HG02759 (cell line): Measurements from ENCODE around the gene TCL1B.

Experiments
- ATAC-seq: cut with Tn5 transposase; IDR thresholded peaks from one replicate; pipeline ENCODE4 v1.9.1; 2021; ENCODE audit warnings: mild to moderate bottlenecking, moderate library complexity; ENCODE audit not compliant: unreplicated experiment

The TCL1B gene

DNA sequence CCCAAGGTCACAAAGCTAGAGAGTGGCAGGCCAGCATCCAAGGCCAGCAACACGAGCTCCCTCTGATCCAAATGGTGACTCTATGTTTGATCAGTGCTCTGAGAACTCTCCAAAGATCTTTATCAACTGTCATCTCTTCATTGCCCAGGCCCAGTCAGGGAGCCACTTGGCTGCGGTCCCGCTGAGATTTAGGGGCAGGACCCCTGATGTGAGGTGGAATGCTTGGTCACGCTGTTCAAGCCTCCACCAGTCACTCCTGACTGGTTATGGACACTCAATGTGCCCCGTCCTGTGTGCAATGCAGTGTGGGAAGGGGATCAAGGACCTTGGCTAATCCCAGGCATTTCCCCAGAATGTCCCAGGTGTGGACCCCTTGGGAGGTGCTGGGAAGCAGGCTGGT, 19.8 kb upstream of the TCL1B start:
- no peak for ATAC-seq

DNA sequence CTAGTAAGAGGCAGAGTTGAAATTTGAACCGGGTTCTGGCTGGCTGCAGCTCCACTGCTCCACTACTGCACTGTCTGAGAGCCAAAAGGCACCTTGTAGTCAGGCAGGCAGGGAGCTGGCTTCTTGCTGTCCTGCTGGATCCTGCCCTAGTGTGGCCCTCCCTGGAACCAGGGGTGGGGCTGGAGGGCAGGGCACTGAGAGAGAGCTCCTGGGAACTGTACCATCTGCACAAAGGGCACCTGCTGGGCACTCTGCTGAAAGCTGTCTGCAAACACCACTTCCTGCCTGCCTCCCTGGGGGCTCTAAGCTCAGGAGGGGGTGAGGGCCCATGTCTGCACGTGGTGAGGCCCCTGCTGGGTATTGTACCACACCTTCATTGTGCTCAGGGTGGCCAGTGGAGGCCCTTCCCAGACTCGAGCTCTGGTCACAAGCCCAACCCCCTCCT, 19.0 kb upstream of the TCL1B start:
- peak; percentile 33 for ATAC-seq

DNA sequence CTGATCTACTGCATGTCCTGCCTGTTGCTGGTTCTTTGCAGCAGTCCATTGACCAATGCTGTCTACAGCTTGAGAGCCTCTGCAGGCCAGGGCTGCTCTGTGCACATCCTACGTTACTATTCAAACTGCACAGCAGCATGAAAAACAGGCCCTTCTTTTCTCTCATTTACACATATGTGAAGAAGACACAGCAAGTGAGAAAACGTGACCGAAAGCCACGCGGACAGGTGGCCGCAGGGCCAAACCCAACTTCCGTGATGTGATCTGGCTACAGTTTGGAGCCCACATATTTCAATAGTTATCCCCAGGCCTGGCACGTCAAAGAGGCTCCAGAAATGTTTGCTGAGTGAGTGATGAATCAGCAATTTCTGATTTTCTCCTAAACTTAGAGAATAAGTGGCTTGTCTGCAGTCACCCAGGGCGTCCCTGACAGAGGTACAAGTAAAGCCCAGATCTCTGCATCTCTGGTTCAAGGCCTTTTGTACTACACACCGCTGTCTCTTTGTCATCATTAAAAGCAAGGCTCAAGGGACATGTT, 17.9 kb upstream of the TCL1B start:
- ATAC-seq: peak; percentile 32

DNA sequence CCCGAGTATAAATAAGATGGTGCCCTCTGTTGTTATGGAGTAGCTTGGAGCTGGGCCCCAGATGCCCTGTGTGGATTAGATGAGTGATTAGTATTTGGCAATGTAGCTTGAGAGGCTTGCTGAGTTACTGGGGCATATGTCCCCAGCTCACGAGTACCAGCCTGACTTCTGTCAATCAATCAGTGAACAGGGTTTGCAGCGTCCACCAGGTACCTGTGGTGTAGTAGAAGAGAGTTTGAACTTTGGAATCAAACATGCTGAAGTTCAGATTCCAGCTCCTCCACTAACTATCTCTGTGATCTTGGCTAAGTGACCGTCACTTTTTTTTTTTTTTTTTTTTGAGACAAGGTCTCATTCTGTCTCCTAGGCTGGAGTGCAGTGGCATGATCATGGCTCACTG, 11.6 kb upstream of the TCL1B start:
- no peak for ATAC-seq

DNA sequence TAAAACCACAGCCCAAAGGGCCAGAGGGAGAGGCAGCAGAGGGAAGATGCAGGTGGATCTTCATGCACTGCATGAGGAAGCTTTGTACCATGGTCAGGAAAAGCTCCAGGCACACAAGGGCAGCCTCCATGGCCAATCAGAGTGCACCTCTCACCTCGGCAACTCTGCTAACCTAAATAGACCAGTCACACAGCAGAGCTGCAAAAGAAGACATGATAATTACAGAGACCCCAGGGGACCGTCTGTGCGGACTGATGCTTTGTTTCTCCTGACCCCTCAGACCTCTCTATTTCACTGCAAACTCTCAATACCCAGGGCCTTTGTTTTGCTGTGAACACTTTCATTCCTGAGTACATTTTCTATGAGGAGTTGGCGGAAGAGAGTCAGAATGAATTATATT, 10.7 kb upstream of the TCL1B start:
- ATAC-seq: no peak

DNA sequence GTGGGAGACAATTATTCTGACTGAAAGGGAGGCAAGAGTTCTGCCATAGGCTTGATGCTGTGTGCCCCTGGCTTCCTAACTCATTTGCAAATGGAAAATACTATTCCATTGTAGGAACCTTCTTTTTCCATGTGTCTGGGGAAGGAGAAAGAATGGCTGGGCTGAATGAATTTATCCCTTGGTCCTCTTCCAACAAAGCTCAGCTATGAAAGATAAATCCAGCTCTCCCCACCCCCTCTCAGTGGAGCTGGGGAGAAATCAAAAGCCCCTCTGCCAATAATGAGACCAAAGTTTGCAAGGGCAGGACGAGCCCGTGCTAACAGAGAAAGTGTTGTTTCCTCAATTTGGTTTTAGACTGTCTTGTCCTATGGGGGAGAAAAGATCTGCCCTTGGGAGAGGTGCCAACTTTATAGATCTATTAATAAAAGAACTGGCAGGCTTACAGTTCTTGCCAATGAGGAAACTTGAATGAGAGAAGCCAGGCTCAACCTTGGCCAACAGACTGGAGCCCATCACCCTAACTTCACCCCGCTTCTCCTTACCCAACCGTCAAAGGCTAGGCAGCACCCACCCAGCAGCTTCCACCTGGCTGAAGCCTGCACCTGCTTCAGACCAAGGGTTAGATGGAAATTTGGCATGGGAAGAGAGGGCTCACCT, 8.9 kb upstream of the TCL1B start:
- ATAC-seq: no peak

DNA sequence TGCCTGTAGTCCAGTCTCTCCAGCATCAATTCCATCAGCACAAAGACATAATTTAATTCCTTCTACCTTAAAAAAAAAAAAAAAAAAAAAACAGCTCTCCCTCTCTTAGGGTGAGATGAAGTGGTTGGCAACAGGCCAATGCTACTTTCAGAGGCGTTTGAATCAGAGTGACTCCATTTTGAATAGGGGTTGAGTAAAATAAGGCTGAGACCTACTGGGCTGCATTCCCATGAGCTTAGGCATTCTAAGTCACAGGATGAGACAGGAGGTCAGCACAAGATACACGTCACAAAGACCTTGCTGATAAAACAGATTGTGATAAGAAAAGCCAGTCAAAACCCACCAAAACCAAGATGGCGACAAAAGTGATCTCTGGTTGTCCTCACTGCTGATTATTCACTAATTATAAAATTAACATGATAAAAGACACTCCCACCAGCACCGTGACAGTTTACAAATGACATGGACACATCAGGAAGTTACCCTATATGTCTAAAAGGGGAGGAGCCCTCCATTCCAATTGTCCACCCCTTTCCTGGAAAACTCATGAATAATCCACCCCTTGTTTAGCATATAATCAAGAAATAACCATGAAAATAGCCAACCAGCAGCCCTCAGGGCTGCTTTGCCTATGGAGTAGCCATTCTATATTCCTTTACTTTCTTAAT, 6.9 kb upstream of the TCL1B start:
- no peak for ATAC-seq

DNA sequence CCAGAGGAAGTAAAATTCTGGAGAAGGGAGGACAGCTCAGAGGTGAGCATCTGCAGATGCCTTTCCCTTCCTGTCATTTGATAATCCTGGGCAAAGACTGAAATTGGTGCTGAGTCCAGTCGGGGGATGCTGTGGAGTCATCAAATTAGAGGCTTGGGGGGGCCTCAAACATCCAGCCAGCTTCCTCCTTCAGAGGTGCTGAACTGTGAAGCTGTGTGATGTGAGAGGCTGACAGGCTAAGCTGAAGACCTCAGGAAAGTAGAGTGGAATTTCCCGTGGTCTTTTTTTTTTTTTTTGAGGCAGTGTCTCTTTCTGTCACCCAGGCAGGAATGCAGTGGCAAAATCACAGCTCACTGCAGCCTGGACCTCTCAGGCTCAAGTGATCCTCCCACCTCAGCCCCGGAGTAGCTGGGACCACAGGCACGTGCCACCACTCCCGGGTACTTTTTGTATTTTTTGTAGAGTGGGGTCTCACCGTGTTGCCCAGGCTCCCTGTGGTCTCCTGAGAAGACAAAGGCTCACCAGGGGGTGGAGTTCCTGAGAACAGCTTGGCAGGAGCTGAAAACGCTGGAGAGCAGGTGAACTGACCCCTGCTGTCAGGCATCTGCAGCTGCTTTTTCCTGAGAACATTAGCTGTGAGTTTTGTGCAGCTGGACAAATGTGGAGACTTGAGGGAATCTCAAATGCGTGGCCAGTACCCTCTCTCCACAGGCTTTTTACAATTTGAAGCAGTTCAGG, 6.1 kb upstream of the TCL1B start:
- no peak for ATAC-seq

DNA sequence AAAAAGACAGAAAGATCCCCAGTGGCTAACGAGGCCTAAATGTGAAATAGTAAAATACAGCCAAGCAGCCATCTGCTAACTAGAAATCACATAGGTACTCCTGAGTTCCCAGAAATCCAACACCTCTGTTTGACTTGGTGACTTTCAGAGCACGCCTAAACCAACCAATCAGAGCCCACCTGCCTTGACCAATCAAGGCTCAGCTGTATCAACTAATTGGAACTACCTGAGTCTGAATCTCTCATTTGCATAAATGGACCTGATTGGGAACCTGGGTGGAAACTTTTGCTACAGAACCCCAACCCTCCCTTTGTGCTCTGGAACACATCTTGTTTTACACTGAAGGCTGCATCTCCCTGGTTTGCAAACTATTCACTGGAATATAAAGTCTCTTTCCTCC, 5.1 kb upstream of the TCL1B start:
- no peak for ATAC-seq

DNA sequence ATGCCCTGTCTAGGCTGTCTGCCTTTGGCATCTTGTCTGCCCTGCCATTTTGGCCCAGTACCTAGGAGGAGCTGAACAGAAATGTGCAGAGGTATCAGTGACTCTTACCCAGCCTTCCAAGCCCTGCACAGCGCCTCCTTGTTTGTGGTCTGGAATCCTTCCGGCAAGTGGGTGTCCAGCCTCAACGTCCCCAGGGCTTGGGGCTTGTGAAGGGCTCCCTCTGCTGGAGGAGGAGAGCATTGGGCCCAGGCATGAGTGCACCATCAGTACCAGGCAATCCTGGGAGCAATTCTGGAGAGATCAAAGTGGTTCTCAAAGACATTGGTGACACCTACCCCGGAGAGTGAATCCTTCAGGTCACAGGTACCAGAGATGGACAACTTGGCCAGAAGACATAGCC, 2.4 kb upstream of the TCL1B start:
- ATAC-seq: no peak

DNA sequence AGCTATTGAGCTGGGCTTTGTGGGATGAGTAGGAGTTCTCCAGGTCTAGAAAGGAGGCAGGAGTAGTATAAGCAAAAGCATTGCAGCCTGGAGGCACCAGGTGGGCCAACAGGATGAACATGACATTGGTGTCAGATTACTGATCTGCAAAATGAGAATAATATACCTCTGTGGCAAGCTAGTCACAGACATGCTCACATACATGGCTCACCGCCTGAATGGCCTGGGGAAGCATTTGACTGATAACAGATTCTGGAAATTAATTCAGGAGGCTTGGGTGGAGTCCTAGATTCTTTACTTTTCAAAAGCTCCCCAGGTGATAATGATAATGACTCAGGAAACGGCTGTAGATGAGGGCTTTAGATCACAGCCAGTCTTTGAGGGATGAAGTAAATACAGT, 709 bp downstream of the TCL1B start:
- ATAC-seq: no peak

DNA sequence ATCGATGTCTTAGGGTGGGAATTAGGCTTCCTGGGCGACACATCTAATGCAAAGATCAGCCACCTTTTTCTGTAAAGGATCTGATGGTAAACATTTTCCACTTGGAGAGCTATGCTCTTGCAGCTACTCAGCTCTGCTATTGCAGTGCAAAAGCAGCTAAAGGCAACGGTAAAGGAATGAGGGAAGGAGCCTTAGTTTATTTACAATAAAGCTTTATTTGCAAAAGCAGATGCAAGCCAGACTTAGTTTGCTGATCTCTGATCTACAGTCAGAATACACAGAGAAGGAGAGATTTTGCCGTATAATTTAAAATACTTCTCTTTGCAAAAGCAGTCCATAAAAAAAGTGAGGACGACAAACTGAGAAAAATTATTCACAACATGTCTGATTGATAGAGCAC, 3.2 kb downstream of the TCL1B start:
- ATAC-seq: no peak

DNA sequence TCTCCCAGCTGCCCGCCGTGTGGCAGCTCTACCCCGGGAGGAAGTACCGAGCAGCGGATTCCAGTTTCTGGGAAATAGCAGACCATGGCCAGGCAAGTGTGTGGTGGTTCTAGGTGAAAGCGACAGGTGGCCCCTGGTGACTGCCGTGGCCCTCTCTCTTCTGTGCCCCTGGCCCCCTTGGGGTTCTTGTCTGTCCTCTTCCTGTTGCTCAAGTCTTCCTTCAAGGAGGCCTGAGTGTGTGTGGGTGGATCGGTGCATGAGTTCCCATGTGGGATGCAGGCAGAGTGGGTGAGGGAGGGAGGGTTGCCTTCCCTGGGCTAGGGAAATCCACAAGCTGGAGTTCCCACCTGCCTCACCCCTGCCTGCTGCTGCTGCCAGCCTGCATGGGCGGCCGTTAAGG, 4.6 kb downstream of the TCL1B start:
- ATAC-seq: no peak

DNA sequence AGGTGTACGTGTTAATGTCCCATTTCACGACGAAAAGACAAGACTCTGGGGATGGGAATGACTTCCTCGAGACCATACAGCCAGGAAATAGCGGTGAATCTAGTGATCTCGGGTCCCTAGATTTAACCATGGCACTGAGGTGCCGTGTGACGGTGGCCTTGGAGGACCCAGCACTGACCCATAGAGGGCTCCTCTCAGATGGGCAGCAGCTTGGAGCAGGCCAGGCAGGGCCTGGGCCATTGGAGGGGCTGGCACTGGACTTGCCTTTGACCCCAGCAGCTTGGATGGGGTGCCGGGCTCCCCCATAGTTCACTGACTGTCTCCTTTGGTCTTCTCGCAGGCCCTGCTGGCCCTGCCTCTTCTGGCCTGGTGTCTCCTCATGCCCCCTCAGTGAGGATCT, 5.4 kb downstream of the TCL1B start:
- ATAC-seq: no peak

DNA sequence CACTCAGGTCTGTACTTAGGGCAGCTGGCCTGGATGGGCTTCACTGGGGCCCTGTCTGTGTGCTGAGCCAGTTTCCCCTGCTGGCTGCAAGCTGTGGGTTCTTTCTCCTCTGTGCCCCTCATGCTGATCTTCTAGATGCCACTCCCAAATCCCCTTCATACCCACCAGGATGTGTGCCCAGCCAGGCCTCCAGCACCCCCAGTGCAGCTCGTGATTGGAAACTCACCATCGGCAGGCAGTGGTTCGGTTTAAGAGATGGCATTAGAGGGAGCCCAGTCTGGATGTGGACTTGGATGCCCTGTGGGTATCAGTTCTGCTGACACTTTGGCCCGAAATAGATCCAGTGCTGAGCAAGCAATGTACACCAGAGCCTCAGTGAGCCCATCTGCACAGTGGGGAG, 5.9 kb downstream of the TCL1B start:
- no peak for ATAC-seq

DNA sequence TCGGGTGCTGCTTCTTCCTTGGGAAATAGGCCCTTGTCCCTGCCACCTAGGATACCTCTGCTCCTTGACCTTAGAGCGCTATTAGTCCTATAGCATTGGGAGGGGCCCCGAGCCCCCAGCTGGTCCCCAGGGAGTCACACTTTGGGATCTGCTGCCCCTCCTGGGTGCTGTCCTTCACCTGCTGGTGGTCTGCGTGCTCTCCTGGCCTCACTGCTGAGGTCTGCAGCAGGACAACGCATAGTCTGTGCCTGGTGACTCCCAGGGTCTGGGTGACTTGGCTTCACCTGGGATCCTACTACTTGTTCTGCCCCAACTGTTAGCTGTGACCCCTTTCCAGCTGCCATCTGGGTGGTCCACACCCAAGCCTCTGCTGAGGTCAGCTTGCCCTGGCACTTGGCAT, 8.8 kb downstream of the TCL1B start:
- no peak for ATAC-seq

DNA sequence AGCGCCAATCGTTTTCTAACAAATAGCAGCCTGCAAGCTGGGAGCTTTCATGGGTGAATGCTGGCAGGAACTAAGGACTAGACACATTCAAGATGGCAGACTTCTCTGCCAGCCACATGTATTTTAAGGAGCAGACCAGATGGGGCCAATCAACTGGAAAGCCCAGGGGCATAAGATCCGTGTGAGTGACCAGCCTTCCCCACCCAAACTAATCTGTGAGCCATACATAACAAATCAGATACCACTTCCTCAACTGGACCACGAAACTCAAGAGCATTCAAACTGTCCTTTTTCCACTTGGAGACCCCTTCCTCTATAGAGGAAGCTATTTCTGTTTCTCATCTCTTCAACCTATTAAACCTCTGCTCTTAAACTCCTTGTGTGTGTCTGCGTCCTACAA, 9.7 kb downstream of the TCL1B start:
- ATAC-seq: no peak

DNA sequence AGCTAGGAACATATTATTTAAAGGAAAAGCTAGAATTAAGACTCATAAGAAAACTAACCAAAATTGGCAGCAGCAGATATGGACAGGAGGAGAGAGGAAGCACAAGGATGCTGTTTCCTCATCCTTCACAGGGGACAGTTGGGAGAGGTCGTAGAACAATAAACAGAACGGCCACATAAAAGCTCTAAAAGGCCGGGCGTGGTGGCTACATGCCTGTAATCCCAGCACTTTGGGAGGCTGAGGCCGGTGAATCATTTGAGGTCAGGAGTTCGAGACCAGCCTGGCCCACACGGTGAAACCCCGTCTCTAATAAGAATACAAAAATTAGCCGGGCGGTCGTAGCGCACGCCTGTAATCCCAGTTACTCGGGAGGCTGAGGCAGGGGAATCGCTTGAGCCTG, 10.5 kb downstream of the TCL1B start:
- no peak for ATAC-seq

DNA sequence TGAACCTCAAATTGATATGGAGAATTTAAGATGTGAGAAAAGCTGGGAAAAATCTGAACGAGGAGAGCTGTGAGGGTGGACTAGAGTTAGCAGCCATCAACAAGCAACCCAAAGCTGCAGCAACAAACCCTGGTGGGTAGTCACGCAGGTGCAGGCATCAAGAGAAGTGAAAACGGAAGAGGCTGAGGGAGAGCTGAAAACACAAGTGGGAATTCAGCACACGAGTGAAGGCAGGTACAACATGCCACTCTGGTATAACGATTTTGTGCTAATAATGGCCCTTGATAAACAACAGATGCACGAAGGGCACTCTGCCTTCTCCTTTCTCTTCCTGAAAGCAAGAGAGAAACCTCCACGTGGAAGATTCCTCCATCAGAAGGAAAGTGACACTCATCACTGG, 11.5 kb downstream of the TCL1B start:
- ATAC-seq: peak; percentile 67

DNA sequence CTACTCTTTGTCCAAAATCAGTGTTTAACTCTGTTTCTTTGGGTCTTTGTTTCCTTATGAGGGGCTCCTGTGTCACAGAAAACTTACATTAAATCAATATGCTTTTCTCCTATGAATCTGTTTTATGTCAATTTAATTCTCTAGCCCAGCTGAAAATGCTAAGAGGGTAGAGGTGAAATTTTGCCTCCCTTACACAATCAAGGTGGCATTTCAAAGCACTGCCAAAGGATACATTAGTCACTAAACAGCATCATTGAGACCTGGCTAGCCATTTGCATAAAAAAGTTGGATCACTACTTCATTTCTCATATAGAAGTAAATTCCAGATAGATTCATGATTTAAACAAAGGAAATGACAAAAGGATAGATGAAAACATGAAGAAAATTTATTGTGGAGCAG, 12.1 kb downstream of the TCL1B start:
- no peak for ATAC-seq

DNA sequence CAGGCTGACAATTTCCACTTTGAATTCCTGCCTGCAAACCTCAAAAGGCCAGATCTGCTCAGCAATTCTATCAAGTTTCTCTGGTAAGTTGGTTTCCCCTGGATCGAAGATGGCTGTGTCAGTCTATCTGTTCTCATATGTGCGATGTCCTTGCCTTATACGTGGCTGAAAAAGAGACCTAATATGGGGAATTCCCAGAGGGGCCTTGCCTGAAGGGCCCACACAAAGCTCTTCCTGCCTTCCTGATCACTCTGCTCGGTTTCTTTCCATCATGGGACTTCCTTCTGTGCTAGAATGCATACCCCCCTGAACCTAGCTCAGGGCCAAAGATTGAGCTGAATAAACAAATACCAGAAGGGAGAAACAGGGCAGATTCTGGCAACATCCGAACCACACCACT, 13.2 kb downstream of the TCL1B start:
- ATAC-seq: no peak
